CD14-positive monocyte (primary cell): ENCODE data around the gene VPS39. TPM values are rescaled to one million over a fixed set of nuclear protein-coding genes. Genes with fewer than 3 reads are reported as not detected.

ENCODE experiments used
- DNase-seq, 3 donors: peaks; one replicate each; pipeline ENCODE4 v3.0.0-alpha.2; 2011 to 2022
- H2AFZ ChIP-seq: 2 replicates; pipeline ENCODE4 v1.6.0; 2012; ENCODE audit warnings: mild to moderate bottlenecking, low read depth, low read length, inconsistent platforms; ENCODE audit not compliant: insufficient read depth, poor library complexity, severe bottlenecking
- H3K27ac ChIP-seq, 2 donors: 1 replicate in 1 of 2; 2 replicates in 1 of 2; pipeline ENCODE4 v1.5.1; 2012 to 2013; ENCODE audit warnings: low read length in 2 of 2, control low read depth in 1 of 2, inconsistent platforms in 1 of 2, low read depth in 1 of 2, mild to moderate bottlenecking in 1 of 2
- H3K27me3 ChIP-seq, 2 donors: one replicate each; pipeline versions ENCODE4 v1.6.0 to v1.6.1; 2011 to 2013; ENCODE audit warnings: low read length in 2 of 2; ENCODE audit not compliant: control insufficient read depth in 2 of 2, insufficient read depth in 2 of 2
- H3K36me3 ChIP-seq, 2 donors: replicated peaks in 1 of 2; 1 replicate in 1 of 2; 2 replicates in 1 of 2; pipeline versions ENCODE4 v1.5.1 to v1.6.1; 2012 to 2013; ENCODE audit warnings: low read length in 2 of 2, control low read depth in 1 of 2, inconsistent platforms in 1 of 2, mild to moderate bottlenecking in 1 of 2; ENCODE audit not compliant: insufficient read depth in 2 of 2, control insufficient read depth in 1 of 2
- H3K4me1 ChIP-seq, 2 donors: 1 replicate in 1 of 2; 2 replicates in 1 of 2; pipeline versions ENCODE4 v1.5.1 to v1.6.1; 2012 to 2013; ENCODE audit warnings: low read length in 2 of 2, control low read depth in 1 of 2, inconsistent platforms in 1 of 2, mild to moderate bottlenecking in 1 of 2, moderate library complexity in 1 of 2; ENCODE audit not compliant: insufficient read depth in 2 of 2, control insufficient read depth in 1 of 2
- H3K4me2 ChIP-seq: replicated peaks from 2 replicates; pipeline ENCODE3; 2012; ENCODE audit warnings: low read length, moderate library complexity, mild to moderate bottlenecking; ENCODE audit not compliant: poor library complexity, severe bottlenecking; ENCODE audit errors: extremely low read depth
- H3K4me3 ChIP-seq, 3 experiments: fragments of 200-600 bp in 1 of 3; sonication (generic) in 1 of 3; replicated peaks in 1 of 3; 1 replicate in 2 of 3; 2 replicates in 1 of 3; pipeline ENCODE4 v1.5.1; 2011 to 2013; ENCODE audit warnings: low read length in 3 of 3, mild to moderate bottlenecking in 3 of 3, control low read depth in 2 of 3, low read depth in 2 of 3, inconsistent platforms in 1 of 3, moderate library complexity in 1 of 3
- H3K79me2 ChIP-seq: 2 replicates; pipeline ENCODE4 v1.6.0; 2012; ENCODE audit warnings: mild to moderate bottlenecking, control low read depth, inconsistent platforms, low read length, moderate library complexity; ENCODE audit not compliant: insufficient read depth
- H3K9ac ChIP-seq: 2 replicates; pipeline ENCODE4 v1.6.0; 2017; ENCODE audit warnings: low read length, mild to moderate bottlenecking; ENCODE audit not compliant: insufficient read depth, poor library complexity, severe bottlenecking
- H3K9me3 ChIP-seq, 2 donors: replicated peaks in 1 of 2; 1 replicate in 1 of 2; 2 replicates in 1 of 2; pipeline versions ENCODE4 v1.5.1 to v1.6.1; 2012 to 2013; ENCODE audit warnings: low read length in 2 of 2, control low read depth in 1 of 2; ENCODE audit not compliant: control insufficient read depth in 1 of 2, insufficient read depth in 1 of 2
- H4K20me1 ChIP-seq: 2 replicates; pipeline ENCODE4 v1.6.0; 2012; ENCODE audit warnings: mild to moderate bottlenecking, low read length, control low read depth, moderate library complexity; ENCODE audit not compliant: insufficient read depth
- H3K27ac Mint-ChIP-seq, 7 donors: one replicate each; pipeline ENCODE4 v1.8.0; 2020; ENCODE audit warnings: mild to moderate bottlenecking in 7 of 7, mixed read lengths in 7 of 7, moderate library complexity in 6 of 7, inconsistent platforms in 2 of 7
- H3K27me3 Mint-ChIP-seq, 3 donors: one replicate each; pipeline ENCODE4 v1.8.0; 2021 to 2022; ENCODE audit warnings: low read depth in 3 of 3, mild to moderate bottlenecking in 3 of 3, mixed read lengths in 3 of 3, moderate library complexity in 3 of 3, inconsistent platforms in 1 of 3
- H3K36me3 Mint-ChIP-seq, 2 donors: one replicate each; pipeline ENCODE4 v1.8.0; 2020; ENCODE audit warnings: mixed read lengths in 2 of 2, inconsistent platforms in 1 of 2, mild to moderate bottlenecking in 1 of 2
- H3K4me1 Mint-ChIP-seq: one replicate; pipeline ENCODE4 v1.8.0; 2020; ENCODE audit warnings: mild to moderate bottlenecking, mixed read lengths
- H3K4me3 Mint-ChIP-seq, 2 donors: one replicate each; pipeline ENCODE4 v1.8.0; 2020; ENCODE audit warnings: mild to moderate bottlenecking in 2 of 2, mixed read lengths in 2 of 2, moderate library complexity in 1 of 2
- H3K9me3 Mint-ChIP-seq, 7 donors: one replicate each; pipeline ENCODE4 v1.8.0; 2020 to 2022; ENCODE audit warnings: mixed read lengths in 7 of 7, mild to moderate bottlenecking in 6 of 7, moderate library complexity in 6 of 7, inconsistent platforms in 2 of 7
- WGBS: methylation state at CpG from one replicate; pipeline ENCODE4 v1.1.5; 2013; ENCODE audit warnings: missing lambda C conversion rate; ENCODE audit not compliant: insufficient coverage; 5-methylcytosine and 5-hydroxymethylcytosine counted together
- intact Hi-C, 2 donors: fragments of 100-400 bp; cut with micrococcal nuclease; formaldehyde crosslinking; loops; one replicate each; pipeline versions ENCODE4 v1.15.0 to v1.15.1; 2023
- polyA plus RNA-seq, 3 donors: library from polyadenylated mRNA; depleted of rRNA in 1 of 3; unstranded in 2 of 3; stranded (reverse) in 1 of 3; fragments of 300-500 nt in 2 of 3; fragments of >200 nt in 1 of 3; fragmentation: Illumina TruSeq in 2 of 3; gene quantifications; 1 replicate in 2 of 3; 2 replicates in 1 of 3; pipeline ENCODE4 v1.2.3, GENCODE V29; 2012 to 2021
- TF ChIP-seq, protein P1 (sequence below): fragments of 200-600 bp; IDR thresholded peaks from one replicate; pipeline ENCODE4 v1.8.0; 2022; ENCODE audit warnings: antibody characterized with exemption, mild to moderate bottlenecking

VPS39 gene
- polyA plus RNA-seq, 3 donors = 16.8 to 102 (median 25.8) TPM

DNA sequence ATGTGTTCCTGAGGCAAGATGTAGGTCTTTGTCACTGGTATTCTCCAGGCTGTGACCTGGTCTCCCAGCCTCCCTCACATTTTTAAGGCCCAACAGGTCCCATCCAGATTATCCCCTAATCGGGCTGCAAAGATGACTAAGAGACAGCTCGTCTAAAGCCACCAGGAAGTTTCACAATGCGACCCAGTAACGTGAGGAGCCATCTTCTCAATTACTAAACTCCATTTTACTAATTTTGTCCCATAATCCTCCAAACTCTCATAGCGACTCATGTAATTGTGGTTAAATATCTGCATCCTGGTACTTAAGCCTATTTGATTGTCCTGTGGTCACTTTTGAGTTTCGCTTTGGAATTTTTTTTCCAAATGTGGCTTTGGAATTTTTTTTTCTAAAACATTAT, 43.0 kb downstream of the VPS39 start:
- H3K36me3 ChIP-seq = peaks cover 93 to 100% of the 10 kb centered on the region in 2 donors
- Mint-ChIP-seq H3K9me3 (peaks cover 0 to 1% (median 0%) of the 10 kb centered on the region in 7 donors), H3K36me3 (peaks cover 92 to 97% of the 10 kb centered on the region in 2 donors), H3K4me3 (no peak overlapping the region), H3K27me3 (no peaks in the 10 kb centered on the region), H3K27ac (peak overlapping the region in 6 of 7 donors; percentile 16 to 87 (median 78)), H3K4me1 (peaks cover 18% of the 10 kb centered on the region)
- H3K27ac ChIP-seq = peak overlapping the region in 1 of 2 donors; percentile 49
- no peak overlapping the region for H2AFZ ChIP-seq
- H3K79me2 ChIP-seq = no peaks in the 10 kb centered on the region
- H3K4me3 ChIP-seq = no peak overlapping the region
- no peaks in the 10 kb centered on the region for H3K27me3 ChIP-seq
- intact Hi-C loops = no loop called here
- H3K4me1 ChIP-seq = peaks cover 4 to 17% of the 10 kb centered on the region in 2 donors
- TF ChIP-seq, protein P1, sequence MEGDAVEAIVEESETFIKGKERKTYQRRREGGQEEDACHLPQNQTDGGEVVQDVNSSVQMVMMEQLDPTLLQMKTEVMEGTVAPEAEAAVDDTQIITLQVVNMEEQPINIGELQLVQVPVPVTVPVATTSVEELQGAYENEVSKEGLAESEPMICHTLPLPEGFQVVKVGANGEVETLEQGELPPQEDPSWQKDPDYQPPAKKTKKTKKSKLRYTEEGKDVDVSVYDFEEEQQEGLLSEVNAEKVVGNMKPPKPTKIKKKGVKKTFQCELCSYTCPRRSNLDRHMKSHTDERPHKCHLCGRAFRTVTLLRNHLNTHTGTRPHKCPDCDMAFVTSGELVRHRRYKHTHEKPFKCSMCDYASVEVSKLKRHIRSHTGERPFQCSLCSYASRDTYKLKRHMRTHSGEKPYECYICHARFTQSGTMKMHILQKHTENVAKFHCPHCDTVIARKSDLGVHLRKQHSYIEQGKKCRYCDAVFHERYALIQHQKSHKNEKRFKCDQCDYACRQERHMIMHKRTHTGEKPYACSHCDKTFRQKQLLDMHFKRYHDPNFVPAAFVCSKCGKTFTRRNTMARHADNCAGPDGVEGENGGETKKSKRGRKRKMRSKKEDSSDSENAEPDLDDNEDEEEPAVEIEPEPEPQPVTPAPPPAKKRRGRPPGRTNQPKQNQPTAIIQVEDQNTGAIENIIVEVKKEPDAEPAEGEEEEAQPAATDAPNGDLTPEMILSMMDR = no peak
- no peaks in the 10 kb centered on the region for H3K9me3 ChIP-seq
- peak; percentile 31 to 59 (median 43) for DNase-seq
- H3K4me2 ChIP-seq = no peak overlapping the region
- WGBS = 0% methylated on average over 2 of the region's 6 CpGs
- no peaks in the 10 kb centered on the region for H4K20me1 ChIP-seq
- no peak overlapping the region for H3K9ac ChIP-seq

DNA sequence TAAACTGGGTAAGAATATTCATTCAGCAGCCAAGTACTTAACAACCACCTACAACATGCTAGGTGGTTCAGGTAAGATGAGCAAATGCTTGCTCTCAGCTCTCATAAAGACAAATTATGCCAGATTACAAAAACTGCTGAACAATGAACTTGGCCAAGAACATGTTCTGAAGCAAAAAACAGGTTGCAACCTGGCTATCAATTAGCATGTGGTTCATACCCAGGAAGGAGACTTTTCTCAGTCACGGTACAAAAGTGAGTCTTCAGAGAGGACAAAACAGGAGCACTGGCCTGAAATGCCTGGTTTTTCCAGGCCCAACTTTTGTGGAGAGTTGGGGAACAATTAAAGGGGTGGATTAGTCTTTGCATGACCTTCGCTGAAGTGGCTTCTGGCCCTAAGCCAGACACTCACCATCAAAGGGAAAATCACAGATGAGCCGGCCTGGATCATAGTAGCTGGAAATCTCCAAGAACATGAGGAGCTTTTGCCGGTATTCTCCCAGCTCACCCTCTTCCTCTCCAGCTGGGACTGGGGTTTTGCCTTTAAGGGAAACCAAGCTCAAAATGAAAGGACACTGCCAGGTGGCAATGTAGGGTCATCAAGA, 44.1 kb downstream of the VPS39 start:
- intact Hi-C loops = no loop called here
- peaks cover 18% of the 10 kb centered on the region for H3K4me1 Mint-ChIP-seq
- Histone ChIP-seq H3K9me3 (no peaks in the 10 kb centered on the region), H3K79me2 (no peaks in the 10 kb centered on the region), H3K4me3 (no peak overlapping the region), H3K9ac (no peak overlapping the region), H2AFZ (no peak overlapping the region), H3K4me1 (peaks cover 4 to 17% of the 10 kb centered on the region in 2 donors), H3K4me2 (no peak overlapping the region), H3K27ac (peak overlapping the region in 1 of 2 donors; percentile 49), H3K36me3 (peaks cover 97 to 100% of the 10 kb centered on the region in 2 donors), H3K27me3 (no peaks in the 10 kb centered on the region), H4K20me1 (no peaks in the 10 kb centered on the region)
- TF ChIP-seq, protein P1 = no peak
- no peaks in the 10 kb centered on the region for H3K27me3 Mint-ChIP-seq
- DNase-seq = no peak
- H3K4me3 Mint-ChIP-seq = no peak overlapping the region
- peaks cover 93 to 97% of the 10 kb centered on the region in 2 donors for H3K36me3 Mint-ChIP-seq
- H3K27ac Mint-ChIP-seq = peak overlapping the region in 3 of 7 donors; percentile 3 to 74 (median 9)
- H3K9me3 Mint-ChIP-seq = peaks cover 0 to 1% (median 0%) of the 10 kb centered on the region in 7 donors
- WGBS = no CpG with 5 or more reads among the region's 4 CpGs
